K562 (cell line): Measurements from ENCODE around the gene ATRAID. TPM values are rescaled to one million over a fixed set of nuclear protein-coding genes. Genes with fewer than 3 reads are reported as not detected.

Experiments
- ATAC-seq: fragments of 200-7000 bp; cut with Tn5 transposase; 3 replicates; pipeline ENCODE4 v1.9.1; 2020; ENCODE audit warnings: moderate library complexity
- BruUV-seq: library from RNA; stranded (reverse); fragments of 400-500 nt; replicated peaks from 2 replicates; lab custom pipeline; 2021; lab: Mats Ljungman, UMichigan
- CTCF ChIA-PET: fragments of 300-600 bp; formaldehyde crosslinking; extraction: SDS; loops from one replicate; lab custom pipeline; 2021; ENCODE audit warnings: low intra/inter-chr PET ratio; lab: Yijun Ruan, JAX
- POLR2A ChIA-PET: fragments of 300-600, 350-650 bp; sonication (Branson Sonifier 250); formaldehyde crosslinking; extraction: SDS; loops from one replicate; lab custom pipeline; 2021; ENCODE audit warnings: antibody characterized with exemption, inconsistent platforms; lab: Yijun Ruan, JAX
- DNase-seq, 4 experiments: peaks; one replicate each; pipeline versions ENCODE4 v3.0.0 to v3.0.0-alpha.2; 2011 to 2018; ENCODE audit warnings: low spot score in 3 of 4, mixed read lengths in 3 of 4; ENCODE audit errors: extremely low read depth in 1 of 4
- FAIRE-seq: peaks from 2 replicates; lab custom pipeline; 2011; peaks lifted over from hg19 to GRCh38; lab: Jason Lieb, UNC
- H2AFZ ChIP-seq: 2 replicates; pipeline ENCODE4 v1.6.0; 2011; ENCODE audit warnings: low read depth, low read length, control low read depth, inconsistent platforms
- H3K27ac ChIP-seq: fragments of 200-600 bp; 3 replicates; pipeline ENCODE4 v1.8.0; 2011; ENCODE audit warnings: low read depth, mild to moderate bottlenecking, control low read depth, inconsistent platforms, low read length, moderate library complexity, mixed read lengths; ENCODE audit errors: extremely low read depth
- H3K27me3 ChIP-seq, 2 experiments: fragments of 300-600 bp in 1 of 2; 2 replicates in 1 of 2; 3 replicates in 1 of 2; pipeline versions ENCODE4 v1.6.0 to v1.8.0; 2011; ENCODE audit warnings: inconsistent platforms in 2 of 2, low read length in 2 of 2, mild to moderate bottlenecking in 1 of 2, mixed read lengths in 1 of 2, moderate library complexity in 1 of 2; ENCODE audit not compliant: control insufficient read depth in 2 of 2, insufficient read depth in 2 of 2
- H3K36me3 ChIP-seq: fragments of 300-600 bp; 3 replicates; pipeline ENCODE4 v1.8.0; 2011; ENCODE audit warnings: mild to moderate bottlenecking, low read length, inconsistent platforms; ENCODE audit not compliant: control insufficient read depth, insufficient read depth
- H3K4me1 ChIP-seq, 2 experiments: fragments of 200-600 bp in 1 of 2; replicated peaks in 1 of 2; 2 replicates in 1 of 2; 3 replicates in 1 of 2; pipeline versions ENCODE4 v1.5.1 to v1.8.0; 2011; ENCODE audit warnings: inconsistent platforms in 2 of 2, low read length in 2 of 2, mild to moderate bottlenecking in 1 of 2, mixed read lengths in 1 of 2, moderate library complexity in 1 of 2; ENCODE audit not compliant: control insufficient read depth in 2 of 2, insufficient read depth in 2 of 2
- H3K4me2 ChIP-seq: 2 replicates; pipeline ENCODE4 v1.6.1; 2011; ENCODE audit warnings: low read length, control low read depth, inconsistent platforms, mixed read lengths; ENCODE audit not compliant: insufficient read depth
- H3K4me3 ChIP-seq: fragments of 200-600 bp; sonication (generic), shearing (Covaris generic); 2 replicates; pipeline ENCODE4 v1.5.1; 2016; ENCODE audit warnings: control low read depth, inconsistent platforms
- H3K79me2 ChIP-seq: fragments of 200-600 bp; 3 replicates; pipeline ENCODE4 v1.8.0; 2011; ENCODE audit warnings: low read length, inconsistent platforms; ENCODE audit not compliant: control insufficient read depth, insufficient read depth
- H3K9ac ChIP-seq, 2 experiments: 2 replicates each; pipeline versions ENCODE4 v1.6.0 to v1.6.1; 2011; ENCODE audit warnings: low read depth in 2 of 2, low read length in 2 of 2, control low read depth in 1 of 2, inconsistent platforms in 1 of 2, mild to moderate bottlenecking in 1 of 2, mixed read lengths in 1 of 2; ENCODE audit not compliant: insufficient read depth in 1 of 2
- H3K9me1 ChIP-seq: one replicate; pipeline ENCODE4 v1.6.0; 2011; ENCODE audit warnings: inconsistent platforms, mild to moderate bottlenecking, low read length, moderate library complexity; ENCODE audit not compliant: control insufficient read depth, insufficient read depth
- H3K9me3 ChIP-seq: replicated peaks from 2 replicates; pipeline ENCODE4 v1.5.1; 2011; ENCODE audit warnings: low read depth, low read length, inconsistent platforms; ENCODE audit not compliant: control insufficient read depth, insufficient read depth
- H4K20me1 ChIP-seq: replicated peaks from 2 replicates; pipeline ENCODE4 v1.6.1; 2011; ENCODE audit warnings: low read length, inconsistent platforms, mixed read lengths; ENCODE audit not compliant: control insufficient read depth, insufficient read depth
- POLR2A ChIP-seq: fragments of 450-650 bp; conservative IDR thresholded peaks from 2 replicates; pipeline ENCODE4 v1.6.1; 2016
- SMARCA4 ChIP-seq: fragments of 450-650 bp; IDR thresholded peaks from 2 replicates; pipeline ENCODE4 v1.6.1; 2016
- ZFPM2 ChIP-seq: fragments of 250-450 bp; sonication (Bioruptor Pico); IDR thresholded peaks from 2 replicates; pipeline ENCODE4 v1.5.1; 2022; ENCODE audit warnings: mild to moderate bottlenecking
- ZKSCAN1 ChIP-seq: fragments of 150-350 bp; IDR thresholded peaks from 2 replicates; pipeline ENCODE4 v1.6.1; 2016; ENCODE audit warnings: low read depth, low read length
- ZNF609 ChIP-seq: sonication (generic); formaldehyde crosslinking; IDR thresholded peaks from 2 replicates; pipeline ENCODE4 v1.8.1; 2023; ENCODE audit warnings: missing genetic modification reagents, mild to moderate bottlenecking, borderline replicate concordance
- WGBS: fragments of 100-300 bp; shearing (Covaris generic); methylation state at CpG from one replicate; pipeline ENCODE4 v1.1.6; 2016; ENCODE audit warnings: low coverage, mixed read lengths; ENCODE audit not compliant: insufficient coverage; ENCODE audit errors: missing lambda C conversion rate; 5-methylcytosine and 5-hydroxymethylcytosine counted together
- in situ Hi-C: fragments of 300-500 bp; cut with MboI; formaldehyde crosslinking; loops from 4 replicates; pipeline ENCODE4 v1.15.0; 2018; ENCODE audit warnings: inconsistent platforms, mixed read lengths
- intact Hi-C: fragments of 100-400 bp; cut with micrococcal nuclease; formaldehyde crosslinking; loops from 2 replicates; pipeline ENCODE4 v1.14.2; 2022
- polyA plus RNA-seq, 8 experiments: library from polyadenylated mRNA; depleted of rRNA in 4 of 8; stranded (reverse) in 5 of 8; unstranded in 3 of 8; fragments of >200 nt; fragmentation: Nextera tagmentation in 2 of 8; fragmentation: Illumina TruSeq in 1 of 8; extraction: Ambion mirVana in 2 of 8; extraction: Trizol in 1 of 8; gene quantifications; 2 replicates each; pipeline versions ENCODE4 v1.2.1 to v1.2.3, GENCODE V29; 2011 to 2014; ENCODE audit warnings: inconsistent platforms in 1 of 8, missing spikeins in 1 of 8
- total RNA-seq, 7 experiments: library from RNA; depleted of rRNA in 6 of 7; stranded (reverse); fragments of >200 nt in 6 of 7; fragmentation: Illumina TruSeq in 2 of 7; extraction: Trizol in 2 of 7; gene quantifications; 2 replicates each; pipeline versions ENCODE4 v1.2.1 to v1.2.3, GENCODE V29; 2011 to 2021; ENCODE audit warnings: low replicate concordance in 1 of 7

The ATRAID gene
- total and polyA plus RNA-seq, 9 of the 15 experiments (the other 6 are each of a cell fraction or from before 2014, with no cell fraction given): 70.2 to 187 (median 108) TPM

- TF ChIP-seq ZNF609 (CRISPR knock-in tag) (no peak), ZFPM2 (CRISPR knock-in tag) (no peak)
Measured at GRCh38 chr2:27245626-27246025, 33.8 kb downstream of the ATRAID start (continued).

GRCh38 chr2:27247893-27248292 lies 36.1 kb downstream of the ATRAID start:
- ChIA-PET CTCF (no interaction called here), POLR2A (interaction anchor here (0.6 to 1.9 kb wide), 2 partner anchors 12 to 1431 kb away, joined by 4 read pairs; no protein-coding TSS in a partner anchor)
- Histone ChIP-seq H3K27ac (no peak overlapping the region), H3K4me1 (peaks cover 4 to 14% of the 10 kb centered on the region in 2 experiments), H3K9ac (no peak overlapping the region), H3K9me1 (no peaks in the 10 kb centered on the region), H4K20me1 (0 out of 2 replicates have a peak, but pooled peaks cover 4% of the 10 kb centered on the region), H3K9me3 (no peaks in the 10 kb centered on the region), H3K79me2 (no peaks in the 10 kb centered on the region), H3K27me3 (no peaks in the 10 kb centered on the region), H3K36me3 (peaks cover 19% of the 10 kb centered on the region), H3K4me2 (no peak overlapping the region), H2AFZ (no peak overlapping the region), H3K4me3 (no peak overlapping the region)
- intact Hi-C loops (no loop called here), in situ Hi-C loops (no loop called here)
- peak; percentile 88 for TF ChIP-seq ZKSCAN1
- TF ChIP-seq POLR2A: 0 out of 2 replicates have a peak, but pooled peaks have one; percentile 48
- TF ChIP-seq SMARCA4: no peak
- ATAC-seq: no peak
- 52% methylated on average over 4 of the region's 4 CpGs for WGBS
- FAIRE-seq: no peak
- DNase-seq: no peak
- BruUV-seq: no TSS peak
